NCI-H187 (cell line): ENCODE data around the gene SRSF8.
"Not testable (repeated sequence)": the region's sequence is repeated elsewhere in the genome, so short reads cannot be mapped to it uniquely, and the experiment has no call there.

Experiments
- DNase-seq, 2 experiments: peaks; one replicate each; lab custom pipeline; 2025; lab: John Stamatoyannopoulos, UW

Gene SRSF8, protein sequence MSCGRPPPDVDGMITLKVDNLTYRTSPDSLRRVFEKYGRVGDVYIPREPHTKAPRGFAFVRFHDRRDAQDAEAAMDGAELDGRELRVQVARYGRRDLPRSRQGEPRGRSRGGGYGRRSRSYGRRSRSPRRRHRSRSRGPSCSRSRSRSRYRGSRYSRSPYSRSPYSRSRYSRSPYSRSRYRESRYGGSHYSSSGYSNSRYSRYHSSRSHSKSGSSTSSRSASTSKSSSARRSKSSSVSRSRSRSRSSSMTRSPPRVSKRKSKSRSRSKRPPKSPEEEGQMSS

GRCh38 chr11:95066716-95067038 is at the start of gene SRSF8:
SRSF8 (plus strand) TSS chr11:95066919; CDS start chr11:95067227, 308 bp downstream.
- no peak for DNase-seq

GRCh38 chr11:95021468-95021867 is 45.3 kb upstream of the SRSF8 start:
- not testable (repeated sequence) for DNase-seq

DNA sequence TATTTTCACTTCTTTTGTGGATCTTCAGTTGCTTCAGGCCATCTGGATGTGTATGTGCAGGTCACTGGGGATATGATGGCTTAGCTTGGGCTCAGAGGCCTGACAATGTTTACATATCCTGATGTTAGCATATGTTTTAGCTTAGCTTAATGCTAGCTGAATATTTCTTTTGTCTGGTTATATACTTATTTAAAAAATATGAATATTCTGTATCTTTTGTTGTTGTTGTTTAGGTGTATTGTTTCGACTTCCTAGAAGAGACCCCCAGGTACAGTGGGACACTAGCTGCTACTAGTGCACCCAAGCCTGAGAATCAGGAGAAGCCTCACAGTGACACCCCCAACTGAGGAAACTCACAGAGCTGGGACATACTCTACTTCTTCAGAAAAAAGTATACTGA is 41.8 kb upstream of the SRSF8 start, which contains the start of gene KDM4E:
Gene KDM4E, plus strand, starts transcription at position 301 of the 400 bp plus-strand sequence. CDS start 300 bp downstream, outside the sequence.
- DNase-seq, result no peak

- DNase-seq, result not testable (repeated sequence)
These were observed 41.1 kb upstream of the SRSF8 start for GRCh38 chr11:95025594-95025993.

GRCh38 chr11:95028357-95028756 is 38.4 kb upstream of the SRSF8 start:
- no peak for DNase-seq

DNA sequence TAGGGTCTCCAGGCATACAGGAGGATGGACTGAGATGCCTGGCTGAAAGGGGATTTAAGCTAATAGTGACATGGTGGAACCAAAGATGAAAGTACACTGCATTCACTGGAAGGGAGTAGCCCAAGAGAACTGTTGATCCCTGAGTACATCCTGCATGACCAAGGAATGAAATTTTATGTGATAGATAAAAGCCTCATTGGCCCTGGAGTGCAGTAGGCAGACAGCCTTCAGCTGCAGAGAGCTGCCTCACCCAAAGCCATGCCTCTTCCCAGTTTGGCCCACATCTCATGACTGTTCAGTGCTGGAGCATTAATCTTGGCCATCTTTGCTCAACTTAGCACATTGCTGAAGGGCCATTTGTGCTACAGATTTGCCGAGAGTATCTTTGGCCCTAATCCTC is 33.7 kb upstream of the SRSF8 start:
- no peak for DNase-seq

DNA sequence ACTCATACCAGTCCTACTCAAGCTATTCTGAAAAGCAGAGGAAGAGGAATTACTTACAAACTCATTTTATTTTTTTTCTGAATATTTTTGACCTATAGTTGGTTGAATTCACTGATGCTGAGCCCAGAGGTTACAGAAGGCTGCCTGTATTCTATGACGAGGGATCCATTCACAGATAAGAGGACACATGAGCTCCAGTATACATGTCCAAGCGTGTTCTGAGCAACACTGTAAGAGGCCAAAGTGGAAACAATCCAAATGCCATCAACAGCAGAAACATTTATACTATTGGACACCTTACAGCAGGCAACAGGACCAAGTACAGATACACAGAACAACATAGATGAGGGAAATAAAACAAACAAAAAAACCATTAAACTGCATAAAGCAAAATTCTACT is 31.4 kb upstream of the SRSF8 start:
- DNase-seq, result no peak

DNA sequence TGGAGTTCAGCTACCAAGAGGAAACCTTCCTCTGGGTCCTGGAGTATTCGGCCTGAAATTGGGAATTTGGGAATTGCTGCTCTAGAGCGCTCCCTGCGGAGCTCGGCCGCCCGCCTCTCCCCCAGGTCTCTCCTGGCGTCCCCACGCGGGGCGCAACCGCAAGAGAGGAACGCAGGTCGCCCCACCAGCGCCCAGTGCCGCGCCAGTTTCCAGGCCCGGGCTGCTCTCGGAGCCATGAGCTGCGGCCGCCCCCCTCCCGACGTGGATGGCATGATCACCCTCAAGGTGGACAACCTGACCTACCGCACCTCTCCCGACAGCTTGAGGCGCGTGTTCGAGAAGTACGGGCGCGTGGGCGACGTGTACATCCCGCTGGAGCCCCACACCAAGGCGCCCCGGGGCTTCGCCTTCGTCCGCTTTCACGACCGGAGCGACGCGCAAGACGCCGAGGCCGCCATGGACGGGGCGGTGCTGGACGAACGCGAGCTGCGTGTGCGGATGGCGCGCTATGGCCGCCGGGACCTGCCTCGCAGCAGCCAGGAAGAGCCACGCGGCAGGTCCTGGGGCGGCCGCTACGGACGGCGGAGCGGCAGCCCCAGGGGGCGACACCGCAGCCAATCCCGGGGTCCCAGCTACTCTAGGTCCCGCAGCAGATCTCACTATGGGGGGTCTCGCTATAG is 29.2 kb upstream of the SRSF8 start:
- not testable (repeated sequence) for DNase-seq

- DNase-seq, result no peak
These were observed 24.5 kb upstream of the SRSF8 start for GRCh38 chr11:95042239-95042638.

GRCh38 chr11:95042906-95043305 is 23.8 kb upstream of the SRSF8 start:
- no peak for DNase-seq

GRCh38 chr11:95044010-95044409 is 22.7 kb upstream of the SRSF8 start:
- no peak for DNase-seq

DNA sequence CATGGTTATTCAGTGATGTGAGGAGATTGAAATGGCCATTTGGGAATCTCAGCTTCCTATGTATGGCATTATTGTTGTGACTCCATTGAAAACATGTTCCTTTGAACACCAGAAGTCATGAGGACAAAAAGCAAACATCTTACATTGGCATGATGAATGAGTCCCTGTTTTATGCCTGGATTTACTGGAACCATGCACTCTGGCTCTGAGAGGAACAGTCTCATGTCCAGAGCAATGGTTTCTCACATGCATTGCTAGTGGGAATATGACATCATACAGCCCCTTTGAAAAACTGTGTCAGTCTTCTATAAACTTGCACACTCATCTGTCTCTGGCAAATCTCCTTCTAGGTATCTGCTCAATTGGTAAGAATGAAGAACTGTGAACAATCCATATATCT is 20.9 kb upstream of the SRSF8 start:
- no peak for DNase-seq

DNA sequence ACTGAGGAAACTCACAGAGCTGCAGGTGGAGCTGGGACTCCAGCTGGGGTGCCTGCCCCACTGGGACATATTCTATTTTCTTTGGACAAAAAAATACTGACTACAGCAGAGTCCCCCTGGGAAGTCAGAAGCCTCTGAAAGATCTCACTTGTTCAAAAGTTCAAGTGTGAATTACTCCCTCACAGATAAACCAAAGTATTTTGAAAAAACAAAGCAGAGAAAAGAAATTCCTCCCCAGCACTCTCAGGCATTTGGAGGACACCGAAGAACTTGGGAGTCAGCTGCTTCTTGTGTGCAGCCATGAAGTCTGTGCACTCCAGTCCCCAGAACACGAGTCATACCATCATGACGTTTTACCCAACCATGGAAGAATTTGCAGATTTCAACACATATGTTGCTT is 17.6 kb upstream of the SRSF8 start, which contains the start of gene KDM4F:
Gene KDM4F, plus strand, starts transcription at position 301 of the 400 bp plus-strand sequence.
- not testable (repeated sequence) for DNase-seq

DNA sequence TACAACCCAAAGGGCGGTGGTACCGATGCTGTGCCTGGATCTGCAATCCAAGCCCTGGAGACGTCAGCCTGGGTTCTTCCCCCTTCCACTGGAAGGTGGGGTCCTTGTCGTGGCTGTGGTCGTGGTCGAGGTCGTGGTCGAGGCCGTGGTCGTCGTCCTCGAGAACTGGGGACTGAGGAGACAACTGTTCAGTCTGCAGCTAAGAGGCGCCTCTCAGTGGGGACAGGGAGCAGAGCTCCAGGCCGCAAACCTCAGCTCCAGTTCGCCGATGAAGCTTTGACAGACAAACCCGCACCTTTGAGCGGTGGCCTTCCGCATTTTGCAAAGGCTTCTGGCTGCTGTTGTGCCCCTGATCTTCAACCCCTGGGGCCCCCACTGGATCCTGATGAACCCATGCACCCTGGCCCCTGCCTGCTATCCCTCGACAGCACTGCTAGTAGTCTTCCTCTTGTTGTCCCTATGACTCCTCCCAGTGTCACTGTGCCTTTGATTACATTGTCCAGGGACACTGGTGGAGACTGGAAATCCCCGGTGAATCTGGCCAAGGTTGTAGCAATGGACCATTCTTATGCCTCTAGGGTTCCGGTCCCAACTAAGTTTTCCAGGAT is 16.0 kb upstream of the SRSF8 start:
- DNase-seq, result no peak

DNA sequence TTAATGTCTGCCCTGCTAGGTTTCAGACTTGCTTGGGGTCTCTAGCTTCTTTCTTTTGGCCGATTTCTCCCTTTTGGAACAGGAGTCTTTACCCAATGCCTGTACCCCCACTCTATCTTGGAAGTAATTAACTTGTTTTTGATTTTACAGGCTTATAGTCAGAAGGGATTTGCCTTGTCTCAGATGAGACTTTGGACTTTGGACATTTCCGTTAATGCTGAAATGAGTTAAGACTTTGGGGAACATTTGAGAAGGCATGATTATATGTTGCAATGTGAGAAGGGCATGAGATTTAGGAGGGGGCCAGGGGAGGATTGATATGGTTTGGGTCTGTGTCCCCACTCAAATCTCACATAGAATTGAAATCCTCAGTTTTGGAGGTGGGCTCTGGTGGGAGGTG is 12.4 kb upstream of the SRSF8 start:
- DNase-seq, result no peak

- no peak for DNase-seq
These were observed 11.3 kb upstream of the SRSF8 start for GRCh38 chr11:95055283-95055897.

DNA sequence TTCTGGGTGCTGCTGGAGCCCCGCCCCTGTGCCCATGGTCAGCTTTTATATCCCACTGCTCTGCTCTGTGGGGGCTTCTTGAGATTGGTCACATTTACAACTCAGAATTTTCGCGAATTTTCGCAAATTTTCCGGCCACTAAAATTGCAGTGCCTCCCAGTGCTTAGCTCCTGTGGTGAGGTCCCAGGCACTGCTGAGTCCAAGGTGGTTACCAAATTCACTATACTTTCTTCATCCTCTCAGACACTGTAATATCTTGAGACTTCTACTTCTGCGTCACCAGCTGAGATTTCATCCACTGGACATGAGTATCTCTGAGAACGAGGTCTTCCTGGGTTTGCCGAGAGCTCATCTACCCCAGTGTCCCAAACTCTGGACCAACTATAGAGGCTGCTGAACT is 8.8 kb upstream of the SRSF8 start:
- DNase-seq, result no peak

- DNase-seq, result no peak
These were observed 8.1 kb upstream of the SRSF8 start for GRCh38 chr11:95058621-95059020.

DNA sequence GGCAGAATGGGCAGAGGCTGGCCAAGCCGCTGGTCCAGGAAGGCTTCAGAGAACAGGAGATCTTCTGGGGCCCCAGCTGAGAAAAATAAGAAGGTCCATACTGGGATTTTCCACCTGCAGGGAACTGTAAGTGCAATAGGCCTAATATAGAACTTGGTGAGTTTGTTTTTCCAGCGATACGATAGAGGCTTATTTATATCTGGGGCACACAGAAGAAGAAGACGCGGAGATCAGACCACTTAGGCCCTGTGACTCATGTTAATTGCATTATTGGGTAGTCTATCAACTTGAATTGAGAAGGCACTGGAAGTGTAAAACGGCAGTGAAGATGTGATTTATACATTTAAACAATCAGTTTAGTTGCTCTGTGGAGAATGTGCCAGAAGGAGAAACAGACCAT is 7.7 kb upstream of the SRSF8 start:
- DNase-seq, result no peak

DNA sequence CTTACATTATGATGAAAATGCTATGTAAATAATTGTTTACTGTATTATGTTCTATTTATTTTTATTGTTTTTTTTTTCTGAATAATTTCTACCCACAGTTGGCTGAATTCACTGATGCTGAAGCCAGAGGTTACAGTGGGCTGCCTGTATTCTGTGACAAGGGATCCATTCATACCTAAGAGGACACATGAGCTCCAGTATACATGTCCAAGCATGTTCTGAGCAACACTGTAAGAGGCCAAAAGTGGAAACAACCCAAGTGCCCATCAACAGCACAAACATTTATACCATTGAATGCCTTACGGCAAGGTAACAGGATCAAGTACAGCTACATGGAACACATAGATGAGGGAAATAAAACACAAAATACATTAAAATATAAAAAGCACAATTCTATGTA is 1.4 kb upstream of the SRSF8 start:
- DNase-seq, result peak; percentile 4 to 11

GRCh38 chr11:95067039-95067840 is 521 bp downstream of the SRSF8 start:
- peak; percentile 47 to 64 for DNase-seq

DNA sequence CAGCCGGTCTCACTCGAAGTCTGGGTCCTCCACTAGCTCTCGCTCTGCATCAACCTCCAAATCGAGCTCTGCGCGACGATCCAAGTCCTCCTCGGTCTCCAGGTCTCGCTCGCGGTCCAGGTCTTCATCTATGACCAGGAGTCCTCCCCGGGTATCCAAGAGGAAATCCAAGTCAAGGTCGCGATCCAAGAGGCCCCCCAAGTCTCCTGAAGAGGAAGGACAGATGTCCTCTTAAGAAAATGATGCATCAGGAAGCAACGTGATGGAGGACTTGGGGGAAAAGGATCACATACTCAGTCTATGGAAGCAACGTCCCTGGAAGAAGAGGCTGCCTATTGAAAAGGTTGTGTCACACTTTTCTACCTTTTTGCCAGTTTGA is 1.1 kb downstream of the SRSF8 start:
- no peak for DNase-seq
